K562 (cell line): ENCODE results near the gene EIF4G2. TPM values are rescaled to one million over a fixed set of nuclear protein-coding genes. Genes with fewer than 3 reads are reported as not detected.

Experiments used
- CSDE1 ChIP-seq, 2 experiments: fragments of 450-650 bp; IDR thresholded peaks; 2 replicates each; pipeline ENCODE4 v1.6.1; 2016; ENCODE audit warnings: mild to moderate bottlenecking in 1 of 2
- HDAC6 ChIP-seq: IDR thresholded peaks from 2 replicates; pipeline ENCODE4 v1.6.1; 2012; ENCODE audit warnings: low read depth, mild to moderate bottlenecking, control low read depth, inconsistent platforms, low read length, moderate library complexity
- MLLT1 ChIP-seq, 2 experiments: fragments of 450-650 bp; IDR thresholded peaks; 2 replicates each; pipeline ENCODE4 v1.6.1; 2016
- PHB ChIP-seq: fragments of 250-450 bp; sonication (Bioruptor Pico); IDR thresholded peaks from 2 replicates; pipeline ENCODE4 v1.5.0; 2021
- POLR2A ChIP-seq: fragments of 450-650 bp; conservative IDR thresholded peaks from 2 replicates; pipeline ENCODE4 v1.6.1; 2016
- RBM14 ChIP-seq: fragments of 200-400 bp; formaldehyde crosslinking; IDR thresholded peaks from 2 replicates; pipeline ENCODE4 v1.6.1; 2018; ENCODE audit warnings: low read depth, mild to moderate bottlenecking, low read length, moderate library complexity, borderline replicate concordance; ENCODE audit not compliant: insufficient read depth
- RFX5 ChIP-seq: IDR thresholded peaks from 2 replicates; pipeline ENCODE4 v1.6.1; 2011; ENCODE audit warnings: low read depth, mild to moderate bottlenecking, improper control_type of control experiment, low read length
- TSHZ1 ChIP-seq: fragments of 250-450 bp; sonication (Bioruptor Pico); IDR thresholded peaks from 2 replicates; pipeline ENCODE4 v1.4.0; 2020; ENCODE audit warnings: mild to moderate bottlenecking, moderate library complexity
- XRCC3 ChIP-seq: fragments of 450-650 bp; IDR thresholded peaks from 2 replicates; pipeline ENCODE4 v1.6.1; 2017; ENCODE audit warnings: mild to moderate bottlenecking, moderate library complexity
- ZNF318 ChIP-seq, 2 experiments: fragments of 450-650 bp; IDR thresholded peaks; 2 replicates each; pipeline ENCODE4 v1.6.1; 2016; ENCODE audit warnings: mild to moderate bottlenecking in 2 of 2, borderline replicate concordance in 1 of 2, low read depth in 1 of 2, moderate library complexity in 1 of 2
- ZNF449 ChIP-seq: fragments of 250-450 bp; sonication (Bioruptor Pico); IDR thresholded peaks from 2 replicates; pipeline ENCODE4 v1.8.0; 2022; ENCODE audit warnings: moderate library complexity, mild to moderate bottlenecking, inconsistent platforms
- polyA plus RNA-seq, 8 experiments: library from polyadenylated mRNA; depleted of rRNA in 4 of 8; stranded (reverse) in 5 of 8; unstranded in 3 of 8; fragments of >200 nt; fragmentation: Nextera tagmentation in 2 of 8; fragmentation: Illumina TruSeq in 1 of 8; extraction: Ambion mirVana in 2 of 8; extraction: Trizol in 1 of 8; gene quantifications; 2 replicates each; pipeline versions ENCODE4 v1.2.1 to v1.2.3, GENCODE V29; 2011 to 2014; ENCODE audit warnings: inconsistent platforms in 1 of 8, missing spikeins in 1 of 8
- total RNA-seq, 7 experiments: library from RNA; depleted of rRNA in 6 of 7; stranded (reverse); fragments of >200 nt in 6 of 7; fragmentation: Illumina TruSeq in 2 of 7; extraction: Trizol in 2 of 7; gene quantifications; 2 replicates each; pipeline versions ENCODE4 v1.2.1 to v1.2.3, GENCODE V29; 2011 to 2021; ENCODE audit warnings: low replicate concordance in 1 of 7

The EIF4G2 gene
- total and polyA plus RNA-seq, 9 of the 15 experiments (the other 6 are each of a cell fraction or from before 2014, with no cell fraction given) = 206 to 790 (median 646) TPM

- TF ChIP-seq PHB (CRISPR knock-in tag) = 0 out of 2 replicates have a peak, but pooled peaks have one; percentile 19
- no peak for TF ChIP-seq TSHZ1 (CRISPR knock-in tag)
- peak in 1 of 2 experiments; percentile 97; a peak in 2 of 4 replicates for TF ChIP-seq ZNF318 (IDR thresholded peaks at IDR 0.05; ENCODE audit: borderline replicate concordance in 1 of 2, low read depth in 1 of 2)
- TF ChIP-seq ZNF449 (CRISPR knock-in tag) = no peak
- TF ChIP-seq CSDE1 (IDR thresholded peaks at IDR 0.05) = peak; percentile 50 to 91; a peak in 3 of 4 replicates
- no peak for TF ChIP-seq HDAC6
- peak; percentile 95 to 96 for TF ChIP-seq MLLT1 (IDR thresholded peaks at IDR 0.05)
- TF ChIP-seq POLR2A = peak; percentile 100
- no peak for TF ChIP-seq RBM14
- no peak for TF ChIP-seq RFX5
- TF ChIP-seq XRCC3 = no peak
Observed at GRCh38 chr11:10808553-10809372, at the start of gene EIF4G2 (continued).
